Measurements from ENCODE around the gene PAWR.
A peak's percentile ranks its signal among the peaks of the same experiment; 100 is the strongest.

Gene PAWR

DNA sequence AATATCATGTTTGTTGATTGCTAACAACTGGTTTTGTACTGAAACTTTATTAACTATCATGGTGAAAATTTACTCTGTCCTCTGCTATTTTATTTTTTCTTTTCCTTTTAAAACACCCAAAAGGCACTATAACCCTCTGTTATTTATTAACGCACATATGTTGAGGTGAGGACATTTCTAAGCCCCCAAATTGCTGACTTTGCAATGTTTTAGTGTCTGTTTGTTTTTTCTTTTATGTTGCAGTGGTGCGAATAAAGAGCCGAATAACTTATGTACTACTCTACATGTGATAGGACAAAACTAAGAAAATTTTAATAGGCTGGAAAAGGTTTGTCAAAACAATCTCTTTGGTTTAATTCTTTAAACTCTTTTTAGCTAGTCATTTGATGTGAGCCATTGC is 24.5 kb upstream of the PAWR start:
- H3K27ac ChIP-seq, result no peak overlapping the region
- no peak overlapping the region for H3K4me3 ChIP-seq (ENCODE audit: low read depth, low read length)
- DNase-seq, result no peak
- no peaks in the 10 kb centered on the region for H3K27me3 ChIP-seq (replicated peaks)
- no peaks in the 10 kb centered on the region for H3K36me3 ChIP-seq (replicated peaks)
- TF ChIP-seq, protein P1, sequence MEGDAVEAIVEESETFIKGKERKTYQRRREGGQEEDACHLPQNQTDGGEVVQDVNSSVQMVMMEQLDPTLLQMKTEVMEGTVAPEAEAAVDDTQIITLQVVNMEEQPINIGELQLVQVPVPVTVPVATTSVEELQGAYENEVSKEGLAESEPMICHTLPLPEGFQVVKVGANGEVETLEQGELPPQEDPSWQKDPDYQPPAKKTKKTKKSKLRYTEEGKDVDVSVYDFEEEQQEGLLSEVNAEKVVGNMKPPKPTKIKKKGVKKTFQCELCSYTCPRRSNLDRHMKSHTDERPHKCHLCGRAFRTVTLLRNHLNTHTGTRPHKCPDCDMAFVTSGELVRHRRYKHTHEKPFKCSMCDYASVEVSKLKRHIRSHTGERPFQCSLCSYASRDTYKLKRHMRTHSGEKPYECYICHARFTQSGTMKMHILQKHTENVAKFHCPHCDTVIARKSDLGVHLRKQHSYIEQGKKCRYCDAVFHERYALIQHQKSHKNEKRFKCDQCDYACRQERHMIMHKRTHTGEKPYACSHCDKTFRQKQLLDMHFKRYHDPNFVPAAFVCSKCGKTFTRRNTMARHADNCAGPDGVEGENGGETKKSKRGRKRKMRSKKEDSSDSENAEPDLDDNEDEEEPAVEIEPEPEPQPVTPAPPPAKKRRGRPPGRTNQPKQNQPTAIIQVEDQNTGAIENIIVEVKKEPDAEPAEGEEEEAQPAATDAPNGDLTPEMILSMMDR (IDR thresholded peaks at IDR 0.05; ENCODE audit: low read depth, low read length, missing control alignments), result no peak
- in situ Hi-C loops (cut with HindIII; ENCODE audit: low pct_ligation_motif_present, low sequenced_read_pairs), result no loop called here

DNA sequence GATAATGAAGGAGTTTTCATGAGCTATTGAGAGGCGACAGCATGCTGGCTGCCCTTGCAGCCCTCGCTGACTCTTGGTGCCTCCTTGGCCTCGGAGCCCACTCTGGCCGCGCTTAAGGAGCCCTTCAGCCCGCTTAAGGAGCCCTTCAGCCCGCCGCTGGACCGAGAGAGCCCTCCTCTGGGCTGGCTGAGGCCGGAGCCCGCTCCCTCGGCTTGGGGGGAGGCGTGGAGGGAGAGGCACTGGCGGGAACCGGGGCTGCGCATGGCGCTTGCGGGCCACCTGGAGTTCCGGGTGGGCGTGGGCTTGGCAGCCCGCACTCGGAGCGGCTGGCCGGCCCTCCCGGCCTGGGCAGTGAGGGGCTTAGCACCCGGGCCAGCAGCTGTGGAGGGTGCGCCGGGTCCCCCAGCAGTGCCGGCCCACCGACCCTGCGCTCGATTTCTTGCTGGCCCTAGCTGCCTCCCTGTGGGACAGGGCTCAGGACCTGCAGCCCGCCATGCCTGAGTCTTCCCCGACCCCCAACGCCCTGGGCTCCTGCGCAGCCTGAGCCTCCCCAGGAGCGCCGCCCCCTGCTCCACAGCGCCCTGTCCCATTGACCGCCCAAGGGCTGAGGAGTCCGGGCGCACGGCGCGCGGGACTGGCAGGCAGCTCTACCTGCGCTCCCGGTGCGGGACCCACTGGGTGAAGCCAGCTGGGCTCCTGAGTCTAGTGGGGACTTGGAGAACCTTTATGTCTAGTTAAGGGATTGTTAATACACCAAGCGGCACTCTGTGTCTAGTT is 20.1 kb upstream of the PAWR start:
- peak overlapping the region; percentile 15 for H3K4me3 ChIP-seq (ENCODE audit: low read depth, low read length)
- H3K27ac ChIP-seq, result no peak overlapping the region
- TF ChIP-seq, protein P1 (IDR thresholded peaks at IDR 0.05; ENCODE audit: low read depth, low read length, missing control alignments), result no peak
- no peak for DNase-seq
- in situ Hi-C loops (cut with HindIII; ENCODE audit: low pct_ligation_motif_present, low sequenced_read_pairs), result no loop called here
- H3K36me3 ChIP-seq (replicated peaks), result no peaks in the 10 kb centered on the region
- H3K27me3 ChIP-seq (replicated peaks), result no peaks in the 10 kb centered on the region

DNA sequence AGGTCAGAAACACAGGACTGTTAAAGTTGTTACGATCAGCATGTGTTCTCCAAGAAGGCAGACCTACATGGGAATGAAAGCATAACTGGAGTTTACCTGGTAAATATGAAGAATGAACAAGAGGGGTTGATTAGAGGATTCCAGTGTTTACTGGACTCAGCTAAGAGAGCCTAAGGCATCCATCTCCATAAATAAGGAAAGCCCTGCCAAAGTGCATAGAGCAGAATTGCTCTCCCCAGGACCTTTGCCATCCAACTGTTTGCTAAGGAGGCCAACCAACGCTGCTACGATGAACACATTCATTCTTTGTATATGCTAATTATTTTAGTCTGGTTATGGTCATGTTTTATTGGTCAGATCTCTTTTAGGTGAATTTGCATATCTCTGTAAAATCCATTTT is 17.1 kb upstream of the PAWR start:
- H3K27me3 ChIP-seq (replicated peaks), result no peaks in the 10 kb centered on the region
- no peak overlapping the region for H3K4me3 ChIP-seq (ENCODE audit: low read depth, low read length)
- H3K36me3 ChIP-seq (replicated peaks), result no peaks in the 10 kb centered on the region
- H3K27ac ChIP-seq, result no peak overlapping the region
- in situ Hi-C loops (cut with HindIII; ENCODE audit: low pct_ligation_motif_present, low sequenced_read_pairs), result no loop called here
- no peak for DNase-seq
- TF ChIP-seq, protein P1 (IDR thresholded peaks at IDR 0.05; ENCODE audit: low read depth, low read length, missing control alignments), result no peak

DNA sequence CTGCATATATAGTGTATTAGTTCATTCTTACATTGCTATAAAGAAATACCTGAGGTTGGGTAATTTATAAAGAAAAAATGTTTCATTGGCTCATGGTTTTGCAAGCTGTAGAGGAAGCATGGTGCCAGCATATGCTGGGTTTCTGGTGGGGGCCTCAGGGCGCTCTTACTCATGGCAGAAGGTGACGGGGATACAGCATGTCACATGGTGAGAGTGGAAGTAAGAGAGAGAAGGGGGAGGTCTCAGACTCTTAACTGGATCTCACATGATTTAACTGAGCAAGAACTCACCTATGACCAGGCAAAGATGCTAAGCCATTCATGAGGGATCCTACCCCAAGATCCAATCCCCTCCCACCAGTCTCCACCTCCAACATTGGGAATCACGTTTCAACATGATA is 15.9 kb upstream of the PAWR start:
- H3K36me3 ChIP-seq (replicated peaks), result no peaks in the 10 kb centered on the region
- H3K4me3 ChIP-seq (ENCODE audit: low read depth, low read length), result no peak overlapping the region
- DNase-seq, result no peak
- in situ Hi-C loops (cut with HindIII; ENCODE audit: low pct_ligation_motif_present, low sequenced_read_pairs), result no loop called here
- H3K27me3 ChIP-seq (replicated peaks), result no peaks in the 10 kb centered on the region
- no peak overlapping the region for H3K27ac ChIP-seq
- TF ChIP-seq, protein P1 (IDR thresholded peaks at IDR 0.05; ENCODE audit: low read depth, low read length, missing control alignments), result no peak

DNA sequence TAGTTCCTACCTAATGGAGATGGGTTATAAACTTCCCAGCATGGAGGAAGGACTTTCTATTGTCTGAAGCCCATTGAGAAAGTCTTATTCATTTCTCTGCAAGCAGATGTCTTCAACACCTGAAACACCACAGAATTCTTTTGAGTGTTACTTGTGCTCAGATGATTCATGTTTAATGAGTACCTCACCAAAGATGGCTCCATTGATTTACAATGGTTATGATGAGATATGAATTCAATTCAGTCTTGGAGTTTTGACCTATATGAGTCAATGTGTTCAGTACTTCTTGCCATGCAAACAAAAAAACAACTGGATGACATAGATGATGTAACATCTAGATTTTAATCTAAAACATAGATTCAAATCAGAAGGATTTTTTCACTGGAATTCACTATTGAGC is 15.4 kb upstream of the PAWR start:
- in situ Hi-C loops (cut with HindIII; ENCODE audit: low pct_ligation_motif_present, low sequenced_read_pairs), result no loop called here
- no peaks in the 10 kb centered on the region for H3K27me3 ChIP-seq (replicated peaks)
- TF ChIP-seq, protein P1 (IDR thresholded peaks at IDR 0.05; ENCODE audit: low read depth, low read length, missing control alignments), result no peak
- no peak overlapping the region for H3K4me3 ChIP-seq (ENCODE audit: low read depth, low read length)
- H3K27ac ChIP-seq, result no peak overlapping the region
- H3K36me3 ChIP-seq (replicated peaks), result no peaks in the 10 kb centered on the region
- DNase-seq, result no peak

DNA sequence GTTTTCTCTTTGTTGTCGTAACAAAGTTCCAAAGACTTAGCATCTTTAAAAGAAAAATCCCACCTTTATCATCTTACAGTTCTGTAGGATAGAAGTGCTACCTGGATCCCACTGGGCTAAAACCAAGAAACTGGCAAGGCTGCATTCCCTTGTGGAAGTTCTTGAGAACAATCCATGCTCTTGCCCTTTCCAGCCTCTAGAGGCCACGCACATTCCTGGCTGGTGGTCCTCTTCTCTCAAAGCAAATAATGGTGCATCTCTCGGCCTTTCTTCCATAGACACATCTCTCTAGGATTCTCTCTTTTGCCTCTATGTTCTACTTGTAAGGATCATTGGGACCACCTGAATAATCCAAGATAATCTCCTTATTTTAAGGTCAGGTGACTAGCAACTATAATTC is 8.2 kb upstream of the PAWR start:
- TF ChIP-seq, protein P1 (IDR thresholded peaks at IDR 0.05; ENCODE audit: low read depth, low read length, missing control alignments), result no peak
- in situ Hi-C loops (cut with HindIII; ENCODE audit: low pct_ligation_motif_present, low sequenced_read_pairs), result no loop called here
- Histone ChIP-seq H3K4me3 (ENCODE audit: low read depth, low read length) (no peak overlapping the region), H3K36me3 (replicated peaks) (no peaks in the 10 kb centered on the region), H3K27me3 (replicated peaks) (no peaks in the 10 kb centered on the region), H3K27ac (no peak overlapping the region)
- DNase-seq, result no peak
